Breast epithelium (tissue), 3 donors: ENCODE measurements around the gene TEX51.

Source experiments
- POLR2A ChIP-seq: fragments of 450-650 bp; IDR thresholded peaks from one replicate; pipeline ENCODE4 v1.6.1; 2016; ENCODE audit warnings: antibody characterized with exemption, mild to moderate bottlenecking, moderate library complexity
- POLR2AphosphoS5 ChIP-seq, 3 donors: sonication (generic); formaldehyde crosslinking; IDR thresholded peaks; one replicate each; pipeline ENCODE4 v1.6.1; 2017; ENCODE audit warnings: antibody characterized with exemption in 3 of 3
- TF ChIP-seq, protein P1 (sequence below), 3 donors: fragments of 450-650 bp; IDR thresholded peaks; one replicate each; pipeline ENCODE4 v1.5.1; 2016 to 2017; ENCODE audit warnings: antibody characterized with exemption in 3 of 3, mild to moderate bottlenecking in 3 of 3, moderate library complexity in 3 of 3

DNA sequence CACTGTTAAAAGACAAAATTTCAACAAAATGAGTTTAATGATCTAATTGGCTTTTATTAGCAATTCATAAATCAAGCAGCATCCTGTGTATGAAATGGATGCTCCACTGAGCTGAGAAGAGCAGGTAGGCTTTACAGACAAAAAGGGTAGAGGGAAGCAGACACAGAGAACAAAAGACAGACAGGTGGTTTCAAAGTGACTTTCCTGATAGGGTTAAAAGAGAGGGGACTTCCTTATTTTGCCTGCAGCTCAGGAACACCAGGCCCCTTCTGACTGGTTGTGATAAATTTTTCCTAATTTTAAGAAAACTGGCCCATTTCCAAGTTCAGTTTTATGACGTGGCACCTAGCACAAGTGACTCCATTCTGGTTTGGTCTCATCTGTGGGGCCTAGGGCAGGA lies 11.9 kb downstream of the TEX51 start:
- TF ChIP-seq, protein P1, sequence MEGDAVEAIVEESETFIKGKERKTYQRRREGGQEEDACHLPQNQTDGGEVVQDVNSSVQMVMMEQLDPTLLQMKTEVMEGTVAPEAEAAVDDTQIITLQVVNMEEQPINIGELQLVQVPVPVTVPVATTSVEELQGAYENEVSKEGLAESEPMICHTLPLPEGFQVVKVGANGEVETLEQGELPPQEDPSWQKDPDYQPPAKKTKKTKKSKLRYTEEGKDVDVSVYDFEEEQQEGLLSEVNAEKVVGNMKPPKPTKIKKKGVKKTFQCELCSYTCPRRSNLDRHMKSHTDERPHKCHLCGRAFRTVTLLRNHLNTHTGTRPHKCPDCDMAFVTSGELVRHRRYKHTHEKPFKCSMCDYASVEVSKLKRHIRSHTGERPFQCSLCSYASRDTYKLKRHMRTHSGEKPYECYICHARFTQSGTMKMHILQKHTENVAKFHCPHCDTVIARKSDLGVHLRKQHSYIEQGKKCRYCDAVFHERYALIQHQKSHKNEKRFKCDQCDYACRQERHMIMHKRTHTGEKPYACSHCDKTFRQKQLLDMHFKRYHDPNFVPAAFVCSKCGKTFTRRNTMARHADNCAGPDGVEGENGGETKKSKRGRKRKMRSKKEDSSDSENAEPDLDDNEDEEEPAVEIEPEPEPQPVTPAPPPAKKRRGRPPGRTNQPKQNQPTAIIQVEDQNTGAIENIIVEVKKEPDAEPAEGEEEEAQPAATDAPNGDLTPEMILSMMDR (IDR thresholded peaks at IDR 0.05): no peak
- no peak for TF ChIP-seq POLR2AphosphoS5 (IDR thresholded peaks at IDR 0.05)
- TF ChIP-seq POLR2A: no peak
